Endothelial cell of umbilical vein (primary cell): ENCODE data around the gene TOPORS. TPM values are rescaled to one million over a fixed set of nuclear protein-coding genes. Genes with fewer than 3 reads are reported as not detected.

Source experiments
- BruUV-seq: library from RNA; stranded (reverse); fragments of 400-500 nt; replicated peaks from 2 replicates; lab custom pipeline; 2021; lab: Mats Ljungman, UMichigan
- CTCF ChIA-PET: fragments of 300-600, 350-600 bp; sonication (Branson Sonifier 250); formaldehyde crosslinking; loops from one replicate; lab custom pipeline; 2021; ENCODE audit warnings: antibody characterized with exemption, inconsistent platforms; lab: Charles Lee
- POLR2A ChIA-PET: fragments of 300-600, 350-600 bp; sonication (Branson Sonifier 250); formaldehyde crosslinking; loops from one replicate; lab custom pipeline; 2021; ENCODE audit warnings: antibody characterized with exemption, inconsistent platforms; lab: Charles Lee
- DNase-seq: peaks from one replicate; pipeline ENCODE4 v3.0.0-alpha.2; 2011; ENCODE audit warnings: low read depth, low spot score
- FAIRE-seq: peaks from 2 replicates; lab custom pipeline; 2011; peaks lifted over from hg19 to GRCh38; lab: Jason Lieb, UNC
- H2AFZ ChIP-seq: 2 replicates; pipeline ENCODE4 v1.6.0; 2012; ENCODE audit warnings: low read depth, low read length, control low read depth, inconsistent platforms
- H3K27ac ChIP-seq: 2 replicates; pipeline ENCODE4 v1.5.1; 2011; ENCODE audit warnings: low read depth, mild to moderate bottlenecking, control low read depth, low read length, moderate library complexity; ENCODE audit not compliant: insufficient read depth
- H3K27me3 ChIP-seq, 2 experiments: 2 replicates each; pipeline versions ENCODE4 v1.6.0 to v1.6.1; 2011; ENCODE audit warnings: low read length in 2 of 2, mixed read lengths in 1 of 2; ENCODE audit not compliant: control insufficient read depth in 2 of 2, insufficient read depth in 2 of 2
- H3K36me3 ChIP-seq, 2 experiments: 2 replicates in 1 of 2; 3 replicates in 1 of 2; pipeline ENCODE4 v1.5.1; 2011; ENCODE audit warnings: low read length in 2 of 2, mild to moderate bottlenecking in 1 of 2, moderate library complexity in 1 of 2; ENCODE audit not compliant: control insufficient read depth in 2 of 2, insufficient read depth in 2 of 2; ENCODE audit errors: extremely low read depth in 1 of 2
- H3K4me1 ChIP-seq: 3 replicates; pipeline ENCODE4 v1.5.1; 2011; ENCODE audit warnings: mild to moderate bottlenecking, low read length; ENCODE audit not compliant: control insufficient read depth, insufficient read depth; ENCODE audit errors: extremely low read depth
- H3K4me2 ChIP-seq: 2 replicates; pipeline ENCODE4 v1.6.1; 2011; ENCODE audit warnings: low read length, control low read depth, mixed read lengths; ENCODE audit not compliant: insufficient read depth
- H3K4me3 ChIP-seq, 3 experiments: fragments of 200-600 bp in 1 of 3; sonication (generic), shearing (Covaris generic) in 1 of 3; replicated peaks in 1 of 3; 2 replicates each; pipeline ENCODE4 v1.5.1; 2011 to 2016; ENCODE audit warnings: control low read depth in 3 of 3, low read length in 3 of 3, mild to moderate bottlenecking in 2 of 3, inconsistent platforms in 1 of 3, low read depth in 1 of 3, moderate library complexity in 1 of 3; ENCODE audit not compliant: insufficient read depth in 1 of 3
- H3K79me2 ChIP-seq: 2 replicates; pipeline ENCODE4 v1.6.0; 2012; ENCODE audit warnings: low read length, inconsistent platforms; ENCODE audit not compliant: control insufficient read depth, insufficient read depth
- H3K9ac ChIP-seq: replicated peaks from 2 replicates; pipeline ENCODE3; 2011; ENCODE audit warnings: low read length, control low read depth; ENCODE audit not compliant: insufficient read depth; ENCODE audit errors: extremely low read depth
- H3K9me1 ChIP-seq: replicated peaks from 3 replicates; pipeline ENCODE4 v1.6.0; 2011; ENCODE audit warnings: mild to moderate bottlenecking, low read length; ENCODE audit not compliant: control insufficient read depth, insufficient read depth; ENCODE audit errors: extremely low read depth
- H3K9me3 ChIP-seq: replicated peaks from 2 replicates; pipeline ENCODE4 v1.5.1; 2012; ENCODE audit warnings: low read length, inconsistent platforms; ENCODE audit not compliant: control insufficient read depth, insufficient read depth
- H4K20me1 ChIP-seq: replicated peaks from 2 replicates; pipeline ENCODE3; 2011; ENCODE audit warnings: mild to moderate bottlenecking, low read length; ENCODE audit not compliant: control insufficient read depth, insufficient read depth; ENCODE audit errors: extremely low read depth
- CTCF ChIP-seq, 2 donors: IDR thresholded peaks; 1 replicate in 1 of 2; 2 replicates in 1 of 2; pipeline ENCODE4 v1.5.1; 2011; ENCODE audit warnings: low read length in 2 of 2, mild to moderate bottlenecking in 2 of 2, moderate library complexity in 2 of 2, control low read depth in 1 of 2, inconsistent platforms in 1 of 2, low read depth in 1 of 2; ENCODE audit not compliant: insufficient read depth in 1 of 2; ENCODE audit errors: extremely low read depth in 1 of 2
- FOS ChIP-seq: IDR thresholded peaks from 2 replicates; pipeline ENCODE4 v1.6.1; 2011; ENCODE audit warnings: mild to moderate bottlenecking, low read length, moderate library complexity, borderline replicate concordance; ENCODE audit not compliant: insufficient read depth
- GATA2 ChIP-seq: IDR thresholded peaks from 2 replicates; pipeline ENCODE4 v1.7.0; 2011; ENCODE audit warnings: low read depth, mild to moderate bottlenecking, moderate library complexity, mixed read lengths, low read length; ENCODE audit not compliant: insufficient read length, insufficient read depth
- JUN ChIP-seq: IDR thresholded peaks from 2 replicates; pipeline ENCODE4 v1.6.1; 2011; ENCODE audit warnings: borderline replicate concordance, low read depth; ENCODE audit not compliant: insufficient read length, insufficient read depth
- MYC ChIP-seq: IDR thresholded peaks from one replicate; pipeline ENCODE4 v1.6.1; 2011; ENCODE audit warnings: mild to moderate bottlenecking, low read depth, low read length
- POLR2A ChIP-seq: IDR thresholded peaks from 2 replicates; pipeline ENCODE4 v1.6.1; 2012; ENCODE audit warnings: low read depth, mild to moderate bottlenecking, control low read depth, low read length
- POLR2AphosphoS5 ChIP-seq: IDR thresholded peaks from 2 replicates; pipeline ENCODE4 v1.6.1; 2012; ENCODE audit warnings: low read depth, mild to moderate bottlenecking, control low read depth, low read length, moderate library complexity; ENCODE audit not compliant: insufficient read depth
- dilution Hi-C: fragments of 300-500 bp; cut with MboI; formaldehyde crosslinking; loops from one replicate; pipeline ENCODE4 v1.15.0; 2019; ENCODE audit warnings: low sequenced_read_pairs; ENCODE audit not compliant: extremely low pct_ligation_motif_present
- intact Hi-C: fragments of 100-400 bp; cut with micrococcal nuclease; formaldehyde crosslinking; loops from one replicate; pipeline ENCODE4 v1.10.0; 2022
- polyA plus RNA-seq, 4 experiments: library from polyadenylated mRNA; depleted of rRNA in 3 of 4; stranded (reverse) in 3 of 4; unstranded in 1 of 4; fragments of >200 nt; gene quantifications; 2 replicates each; pipeline versions ENCODE4 v1.2.1 to v1.2.3, GENCODE V29; 2011 to 2012; ENCODE audit warnings: missing spikeins in 1 of 4
- total RNA-seq: library from RNA; stranded (reverse); gene quantifications from 2 replicates; pipeline ENCODE4 v1.2.3, GENCODE V29; 2021

Gene TOPORS
- total and polyA plus RNA-seq, 2 donors (not counting 3 experiments of a cell fraction or from before 2014, with no cell fraction given): 6.1 to 16.2 TPM

GRCh38 chr9:32566770-32567169, 14.4 kb upstream of the TOPORS start:
- TF ChIP-seq MYC (no peak), POLR2AphosphoS5 (no peak), GATA2 (no peak), POLR2A (no peak), FOS (no peak), JUN (no peak), CTCF (IDR thresholded peaks at IDR 0.05; ENCODE audit: extremely low read depth in 1 of 2, insufficient read depth in 1 of 2, low read depth in 1 of 2, low read length in 2 of 2) (no peak)
- no peak overlapping the region for H3K27ac ChIP-seq
- dilution Hi-C loops: loop anchor here (25.0 kb wide), 1 partner anchor 179 kb away; the partner anchor contains the start of gene ACO1
- H4K20me1 ChIP-seq: no peaks in the 10 kb centered on the region
- H3K9ac ChIP-seq: no peak overlapping the region
- H3K36me3 ChIP-seq: peaks cover 4 to 12% of the 10 kb centered on the region in 2 experiments
- H3K9me1 ChIP-seq: no peaks in the 10 kb centered on the region
- no peaks in the 10 kb centered on the region for H3K9me3 ChIP-seq
- no peaks in the 10 kb centered on the region for H3K27me3 ChIP-seq
- H3K4me3 ChIP-seq: no peak overlapping the region
- ChIA-PET POLR2A (no interaction called here), CTCF (interaction anchor here (1.1 to 6.6 kb wide), 3 partner anchors 10 to 401 kb away, joined by 3 to 40 read pairs (median 4); no protein-coding TSS in a partner anchor)
- FAIRE-seq: no peak
- intact Hi-C loops: no loop called here
- no TSS peak for BruUV-seq
- H3K4me1 ChIP-seq: peaks cover 9% of the 10 kb centered on the region
- peaks cover 22% of the 10 kb centered on the region for H3K79me2 ChIP-seq
- no peak overlapping the region for H3K4me2 ChIP-seq
- DNase-seq: no peak
- no peak overlapping the region for H2AFZ ChIP-seq
